Activated CD8-positive, alpha-beta memory T cell treated with anti-CD3 and anti-CD28 coated beads for 1 hour (primary cell): ENCODE measurements around the gene TMEM266.
"Not testable (repeated sequence)": the region's sequence is repeated elsewhere in the genome, so short reads cannot be mapped to it uniquely, and the experiment has no call there.

Source experiments
- DNase-seq, 2 donors: peaks; one replicate each; pipeline ENCODE4 v3.0.0-alpha.2; 2020; ENCODE audit warnings: low read depth in 1 of 2; ENCODE audit errors: extremely low read depth in 1 of 2

The TMEM266 gene, protein sequence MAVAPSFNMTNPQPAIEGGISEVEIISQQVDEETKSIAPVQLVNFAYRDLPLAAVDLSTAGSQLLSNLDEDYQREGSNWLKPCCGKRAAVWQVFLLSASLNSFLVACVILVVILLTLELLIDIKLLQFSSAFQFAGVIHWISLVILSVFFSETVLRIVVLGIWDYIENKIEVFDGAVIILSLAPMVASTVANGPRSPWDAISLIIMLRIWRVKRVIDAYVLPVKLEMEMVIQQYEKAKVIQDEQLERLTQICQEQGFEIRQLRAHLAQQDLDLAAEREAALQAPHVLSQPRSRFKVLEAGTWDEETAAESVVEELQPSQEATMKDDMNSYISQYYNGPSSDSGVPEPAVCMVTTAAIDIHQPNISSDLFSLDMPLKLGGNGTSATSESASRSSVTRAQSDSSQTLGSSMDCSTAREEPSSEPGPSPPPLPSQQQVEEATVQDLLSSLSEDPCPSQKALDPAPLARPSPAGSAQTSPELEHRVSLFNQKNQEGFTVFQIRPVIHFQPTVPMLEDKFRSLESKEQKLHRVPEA

DNA sequence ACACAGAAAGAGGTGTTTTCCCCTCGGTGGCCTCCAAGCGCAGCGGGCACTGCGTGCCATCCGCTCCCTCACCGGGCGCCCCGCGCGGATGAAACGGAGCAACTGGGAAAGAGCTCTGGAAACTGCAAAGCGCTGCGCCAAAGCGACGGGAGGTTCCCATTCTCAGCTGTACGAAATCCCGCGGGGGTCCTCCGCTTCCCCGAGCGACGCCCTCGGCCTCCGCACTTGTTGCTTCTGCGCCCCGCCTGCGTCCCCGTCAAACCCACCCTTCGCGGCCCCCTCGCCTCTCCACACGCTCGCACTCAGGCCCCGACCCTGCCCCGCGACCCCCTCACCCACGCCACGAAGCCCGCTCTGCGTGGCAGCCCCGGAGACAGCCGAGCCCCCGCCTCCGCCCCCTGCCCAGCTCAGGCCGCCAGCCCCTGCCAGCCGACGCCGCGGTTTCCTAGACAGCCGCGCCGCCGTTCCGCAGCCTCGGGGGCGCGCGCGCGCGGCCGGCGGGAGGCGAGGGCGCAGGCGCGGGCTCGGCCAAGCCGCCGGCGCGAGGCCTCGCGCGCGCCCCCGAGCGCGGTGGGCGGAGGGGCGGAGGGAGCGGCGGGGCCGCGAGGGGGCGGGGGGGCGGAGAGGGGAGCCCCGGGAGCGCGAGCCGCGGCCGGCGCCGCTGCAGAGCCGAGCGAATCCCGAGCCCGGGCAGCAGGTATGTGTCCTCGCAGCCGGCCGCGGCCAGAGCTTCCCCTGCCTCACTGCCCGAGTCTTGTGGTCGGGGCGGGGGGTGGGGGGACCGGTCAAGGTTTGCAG is at the start of gene TMEM266:
TSS of gene TMEM266 (plus strand) at position 666 of the 798 bp plus-strand sequence. CDS start 74,279 bp downstream, outside the sequence.
- DNase-seq: no peak

DNA sequence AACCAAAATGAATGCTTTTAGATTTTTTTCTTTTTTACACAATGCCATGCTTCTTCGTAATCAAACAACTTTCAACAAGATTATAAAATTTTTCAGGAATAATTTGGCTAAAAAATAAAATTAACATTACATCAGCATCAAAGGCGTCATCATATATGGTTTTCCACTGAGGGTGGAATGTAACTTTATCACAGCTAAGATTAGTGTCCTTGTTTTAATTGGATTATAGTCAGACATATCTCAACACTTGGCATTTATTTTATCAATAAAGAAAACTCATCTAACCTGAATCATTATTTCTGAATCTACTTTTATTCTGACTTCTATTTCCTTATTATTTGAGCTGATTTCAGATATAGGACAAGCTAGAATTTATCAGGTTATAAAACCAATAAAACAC is 49.2 kb upstream of the TMEM266 start:
- DNase-seq: no peak

DNA sequence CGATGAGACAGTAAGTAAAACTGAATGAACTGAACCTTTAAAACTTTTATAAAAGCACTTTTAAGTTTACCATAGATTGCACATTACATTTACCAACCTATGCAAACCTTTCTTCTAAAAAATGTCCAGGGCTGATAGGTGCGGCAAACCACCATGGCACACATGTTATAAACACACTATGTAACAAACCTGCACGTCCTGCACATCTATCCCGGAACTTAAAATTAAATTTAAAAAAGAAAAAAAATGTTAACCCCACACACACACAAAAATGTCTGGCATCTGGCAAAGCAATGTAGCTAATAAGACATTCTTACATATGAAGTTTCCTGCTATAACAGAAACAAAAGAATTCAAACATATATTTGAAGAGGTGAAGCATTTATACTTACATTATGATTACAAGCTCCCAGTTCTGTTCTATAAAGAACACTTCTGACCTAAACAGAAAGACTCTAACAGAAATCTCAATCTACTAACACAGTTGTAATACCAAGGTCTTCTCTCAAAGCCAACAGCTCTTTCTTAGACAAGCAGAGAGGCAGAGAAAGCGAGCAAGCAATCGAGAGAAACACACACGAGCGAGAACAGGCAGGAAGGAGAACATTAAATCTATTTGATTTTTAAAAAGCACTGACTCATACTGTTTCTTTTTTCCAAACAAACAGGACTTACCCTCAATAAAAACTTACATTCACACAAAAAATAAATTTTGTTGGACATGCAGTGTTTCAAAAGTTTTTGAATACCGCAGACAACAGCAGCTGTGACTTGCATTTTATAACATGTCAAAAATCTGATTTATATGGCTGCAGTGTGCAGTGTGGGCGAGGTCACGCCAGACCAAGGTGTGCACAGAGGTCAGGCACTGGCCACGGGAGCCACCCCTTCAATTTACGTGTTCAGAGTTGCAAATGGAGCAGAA is 47.9 kb upstream of the TMEM266 start, which contains the start of gene NRG4:
TSS of gene NRG4 (minus strand) at position 798 of the 925 bp plus-strand sequence. CDS start 1,194 bp downstream, outside the sequence.
- DNase-seq: no peak

DNA sequence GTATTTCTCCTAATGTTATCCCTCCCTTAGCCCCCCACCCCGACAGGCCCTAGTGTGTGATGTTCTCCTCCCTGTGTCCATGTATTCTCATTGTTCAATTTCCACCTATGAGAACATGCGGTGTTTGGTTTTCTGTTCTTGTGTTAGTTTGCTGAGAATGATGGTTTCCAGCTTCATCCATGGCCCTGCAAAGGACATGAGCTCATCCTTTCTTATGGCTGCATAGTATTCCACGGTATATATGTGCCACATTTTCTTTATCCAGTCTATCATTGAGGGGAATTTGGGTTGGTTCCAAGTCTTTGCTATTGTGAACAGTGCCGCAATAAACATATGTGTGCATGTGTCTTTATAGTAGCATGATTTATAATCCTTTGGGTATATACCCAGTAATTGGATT is 46.3 kb upstream of the TMEM266 start:
- DNase-seq: not testable (repeated sequence)

DNA sequence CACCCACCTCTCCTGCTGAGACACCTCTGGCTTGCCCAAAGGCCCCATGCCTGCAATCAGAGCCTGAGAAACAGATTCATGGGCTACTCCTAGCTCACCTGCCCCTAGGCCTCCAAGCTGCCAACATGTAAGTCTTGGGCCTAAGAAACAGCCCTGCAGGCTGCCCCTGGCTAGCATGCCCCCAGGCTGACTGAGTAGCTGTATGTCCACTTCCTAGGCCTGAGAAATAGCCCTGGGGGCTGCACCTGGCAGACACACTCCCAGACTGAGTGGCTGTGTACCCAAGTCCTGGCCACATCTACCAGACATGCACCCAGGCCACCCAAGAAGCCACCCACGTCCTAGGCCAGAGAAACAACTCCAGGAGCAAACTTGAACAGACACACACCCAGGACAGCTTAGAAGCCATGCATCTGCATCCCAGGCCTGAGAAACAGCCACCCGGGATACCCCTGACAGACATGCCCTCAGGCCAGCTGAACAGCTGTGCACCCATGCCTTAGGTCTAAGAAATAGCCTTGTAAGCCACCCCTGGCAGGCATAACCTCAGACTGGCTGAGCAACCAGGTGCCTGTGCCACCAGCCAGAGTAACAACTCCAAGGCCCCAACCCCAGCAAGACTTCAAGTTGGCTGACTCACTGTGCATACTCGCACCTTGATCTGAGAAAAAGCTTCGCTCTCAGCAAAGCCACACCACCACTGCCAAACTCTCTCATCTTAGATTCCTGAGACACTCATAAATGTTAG is 35.6 kb upstream of the TMEM266 start:
- DNase-seq: no peak

DNA sequence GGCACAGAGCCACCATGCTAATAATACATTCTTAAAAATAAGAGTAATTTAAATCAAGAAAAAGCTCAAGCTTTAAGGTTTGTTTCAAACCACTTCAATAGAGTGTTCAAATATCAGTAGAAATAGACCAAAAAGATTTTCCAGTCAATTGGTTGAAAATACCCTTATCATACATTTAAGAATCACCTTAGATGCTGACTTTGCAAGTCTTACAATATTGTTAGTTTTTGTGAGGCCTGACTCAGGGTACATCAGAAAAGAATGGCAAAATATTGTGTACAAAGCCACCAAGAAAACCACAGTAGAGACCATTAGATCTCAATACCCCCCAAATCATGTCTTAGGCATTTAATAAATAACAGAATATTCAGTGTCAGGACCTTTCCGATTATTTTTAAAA is 27.7 kb upstream of the TMEM266 start:
- DNase-seq: no peak

DNA sequence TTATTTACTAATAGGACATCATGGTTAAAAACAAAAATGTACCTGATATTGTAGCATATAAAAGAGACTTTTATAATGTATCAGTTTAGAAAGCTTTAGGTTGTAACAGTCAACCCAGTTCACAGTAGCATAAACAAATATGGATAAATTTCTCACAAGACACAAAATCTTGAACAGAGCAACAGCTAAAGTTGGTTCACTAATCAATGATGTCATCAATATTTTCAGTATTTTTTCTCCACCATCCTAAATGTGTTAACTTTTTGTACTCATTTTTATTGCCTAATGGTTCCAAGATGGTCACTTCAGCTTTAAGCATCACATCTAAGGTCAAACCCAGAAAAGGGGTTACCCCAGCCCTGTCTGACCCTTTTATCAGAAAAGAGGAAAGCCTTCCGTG is 26.3 kb upstream of the TMEM266 start:
- DNase-seq: no peak

DNA sequence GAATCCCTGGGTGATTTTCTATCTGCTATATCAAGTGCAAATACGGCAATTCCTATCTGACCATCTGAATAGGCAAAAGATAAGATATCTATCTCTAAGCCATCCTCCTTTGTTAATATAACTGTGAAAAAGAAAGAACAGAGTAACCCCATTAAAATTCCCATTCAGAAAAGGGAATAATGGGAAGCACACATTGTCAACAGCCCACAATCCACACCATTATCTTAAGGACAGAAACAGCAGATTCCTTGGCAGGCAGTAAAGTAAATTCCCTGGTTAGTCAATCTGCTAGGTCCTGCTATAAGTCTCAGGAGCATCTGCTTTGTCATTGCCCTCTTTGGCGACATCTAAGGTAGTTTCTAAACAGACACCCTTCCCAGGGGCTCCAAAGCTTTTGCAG is 25.7 kb upstream of the TMEM266 start:
- no peak for DNase-seq

DNA sequence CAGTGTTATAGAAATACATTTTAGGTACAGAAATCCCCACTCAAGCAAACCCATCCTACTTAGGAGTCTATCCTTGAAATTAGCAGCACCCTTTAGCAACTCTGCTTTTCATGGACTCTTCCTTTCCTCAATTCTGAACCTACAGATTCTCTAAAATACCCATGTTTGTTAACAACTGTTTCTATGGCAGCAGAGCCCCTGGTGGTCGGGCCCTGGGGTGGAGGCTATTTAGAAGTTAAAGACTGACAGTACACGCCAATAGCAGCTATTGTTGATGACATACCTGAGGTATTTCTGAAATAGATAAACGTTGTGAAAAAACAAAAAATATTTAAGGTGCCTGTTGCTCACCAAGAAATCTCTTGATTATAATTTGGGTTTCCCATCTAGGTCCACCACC is 24.2 kb upstream of the TMEM266 start:
- no peak for DNase-seq

DNA sequence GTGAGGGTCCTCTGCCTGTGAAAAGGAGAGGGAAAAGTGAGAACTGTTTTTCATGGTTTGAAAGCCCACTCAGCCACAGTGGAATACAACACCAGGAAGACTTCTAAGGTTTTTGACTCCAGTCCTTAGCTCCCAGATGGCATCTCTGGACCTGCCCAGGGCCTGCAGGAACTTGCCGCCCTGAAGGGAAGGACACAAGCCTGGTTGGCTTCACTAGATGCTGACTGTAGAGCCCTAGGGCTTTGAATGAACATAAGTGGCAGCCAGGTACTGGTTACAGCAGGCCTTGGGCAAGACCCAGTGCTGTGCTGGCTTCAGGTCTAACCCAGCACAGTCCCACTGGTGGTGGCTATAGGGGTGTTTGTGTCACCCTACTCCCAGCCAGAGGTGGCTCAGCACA is 21.3 kb upstream of the TMEM266 start:
- no peak for DNase-seq

DNA sequence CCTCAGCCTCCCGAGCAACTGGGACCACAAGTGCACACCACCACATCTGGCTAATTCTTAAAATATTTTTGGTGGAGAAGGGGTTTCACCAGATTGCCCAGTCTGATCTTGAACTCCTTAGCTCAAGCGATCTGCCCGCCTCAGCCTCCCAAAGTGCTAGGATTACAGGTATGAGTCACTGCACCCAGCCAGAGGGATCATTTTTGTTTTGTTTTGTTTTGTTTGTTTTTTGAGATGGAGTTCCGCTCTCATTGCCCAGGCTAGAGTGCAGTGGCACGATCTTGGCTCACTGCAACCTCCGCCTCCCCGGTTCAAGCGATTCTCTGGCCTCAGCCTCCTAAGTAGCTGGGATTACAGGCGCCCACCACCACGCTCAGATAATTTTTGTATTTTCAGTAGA is 5.6 kb upstream of the TMEM266 start:
- DNase-seq: not testable (repeated sequence)

DNA sequence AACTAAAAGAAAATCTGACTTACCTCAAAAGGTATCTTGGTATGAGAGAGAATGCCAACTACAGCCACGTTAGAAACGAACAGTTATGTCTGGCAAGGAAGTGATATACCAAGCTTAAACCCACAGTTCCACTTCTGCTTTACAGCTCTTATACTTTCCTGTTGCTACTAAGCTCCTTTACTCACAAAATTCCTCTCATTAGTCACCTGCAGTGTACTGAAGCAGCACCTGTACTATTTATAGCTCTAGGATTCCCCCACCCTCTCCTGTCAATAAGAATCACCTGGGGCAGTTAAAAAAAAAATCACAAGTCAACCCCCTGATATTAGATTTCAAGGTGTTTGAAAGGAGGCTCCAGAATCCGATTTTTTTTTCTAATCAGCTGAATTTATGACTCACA is 2.9 kb upstream of the TMEM266 start:
- no peak for DNase-seq

DNA sequence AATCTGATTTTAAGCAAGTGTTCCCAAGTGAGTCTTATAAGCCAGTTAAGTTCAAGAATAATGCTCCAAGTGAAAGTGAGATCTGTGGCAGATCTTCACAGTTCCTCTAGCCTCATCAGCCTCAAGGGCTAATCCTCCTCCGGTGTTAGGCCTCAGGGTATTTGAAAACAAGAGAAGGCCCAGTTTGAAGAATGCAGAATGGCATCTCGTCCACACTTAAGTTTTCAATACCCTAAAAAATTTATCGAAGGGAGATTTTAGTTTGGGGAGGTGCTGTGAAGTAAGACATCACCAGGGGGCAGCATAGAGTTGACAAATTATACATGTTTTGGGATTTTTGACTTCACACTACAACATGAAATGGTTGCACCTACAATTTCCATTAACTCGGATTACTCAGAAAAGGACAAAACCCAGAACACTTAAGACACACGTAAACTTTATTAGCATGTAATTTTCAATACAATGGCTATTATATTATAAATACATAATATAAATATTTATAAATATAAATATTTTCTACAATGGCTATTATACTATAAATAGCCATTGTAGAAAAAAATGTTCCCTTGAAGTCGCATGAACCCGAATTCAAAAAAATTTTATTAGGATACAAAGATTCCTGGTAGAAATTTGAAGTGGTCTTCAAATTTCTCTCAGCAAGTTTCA is 2.3 kb upstream of the TMEM266 start:
- DNase-seq: peak in 1 of 2 donors; percentile 7

DNA sequence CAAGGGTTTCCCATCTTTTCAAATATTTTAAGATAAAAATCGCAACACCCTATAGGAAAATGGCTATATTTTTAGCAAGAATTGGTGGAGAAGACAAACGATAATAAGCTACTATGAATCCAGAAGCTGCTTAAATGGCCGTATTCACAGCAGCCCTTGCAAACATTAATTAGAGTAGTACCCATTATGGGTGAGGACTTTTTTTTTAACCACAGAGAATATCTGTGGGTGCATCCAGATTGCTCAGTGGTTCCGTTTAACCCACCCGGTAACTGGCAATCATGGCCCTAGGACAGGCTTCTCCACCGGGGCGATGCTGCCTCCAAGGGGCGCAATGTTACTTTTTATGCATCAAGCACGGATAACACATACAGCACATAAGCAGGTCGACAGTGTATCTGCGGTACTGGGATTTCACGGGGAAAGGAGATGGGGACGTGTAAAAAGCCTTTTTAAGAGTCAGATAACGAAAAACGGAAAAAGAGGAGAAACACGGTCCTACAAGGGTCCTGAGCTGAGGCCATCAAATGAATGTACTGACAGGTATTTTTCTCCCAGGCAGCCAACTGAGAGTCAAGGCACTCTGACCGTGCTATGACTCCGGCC is 968 bp upstream of the TMEM266 start:
- DNase-seq: no peak

DNA sequence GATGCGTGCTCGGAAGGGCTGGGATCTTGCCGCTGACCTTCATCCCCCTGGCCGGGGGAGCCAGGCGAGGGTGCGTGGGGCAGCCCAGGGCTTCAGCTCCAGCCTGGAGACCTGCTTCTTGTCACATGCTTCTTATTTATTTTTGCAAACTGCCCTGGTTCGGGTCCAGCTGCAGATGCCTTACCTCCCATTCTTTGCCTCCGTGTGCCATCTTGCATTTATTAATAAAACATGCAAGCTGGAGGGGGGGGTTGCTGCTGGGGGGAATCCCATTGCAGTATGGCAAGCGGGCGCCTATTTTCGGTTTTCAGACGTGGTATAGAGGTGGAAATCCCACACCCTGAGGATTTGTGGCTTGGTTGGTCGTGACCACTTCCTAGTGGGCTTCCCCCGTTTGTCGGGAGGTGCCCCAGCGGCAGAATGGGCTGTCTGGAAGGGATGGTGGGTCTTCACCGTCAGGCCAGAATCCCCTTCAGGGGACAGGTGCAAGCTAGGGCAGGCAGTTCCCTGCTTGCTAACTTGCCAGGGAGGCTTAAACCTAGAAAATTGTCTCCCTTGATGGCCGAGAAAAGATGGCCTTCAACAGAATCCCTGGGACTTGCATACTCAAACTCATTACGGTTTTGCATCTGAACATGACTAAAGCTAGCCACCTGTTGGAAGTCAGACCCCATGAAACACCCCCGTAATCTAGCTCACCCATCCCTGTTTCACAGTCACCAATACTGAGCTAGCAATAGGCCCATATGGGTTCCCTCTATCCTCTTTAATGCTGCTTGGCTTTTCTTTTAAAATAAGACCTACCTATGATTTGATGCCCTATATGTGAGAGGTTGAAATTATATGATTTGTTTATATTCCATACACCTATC is 569 bp downstream of the TMEM266 start:
- no peak for DNase-seq

DNA sequence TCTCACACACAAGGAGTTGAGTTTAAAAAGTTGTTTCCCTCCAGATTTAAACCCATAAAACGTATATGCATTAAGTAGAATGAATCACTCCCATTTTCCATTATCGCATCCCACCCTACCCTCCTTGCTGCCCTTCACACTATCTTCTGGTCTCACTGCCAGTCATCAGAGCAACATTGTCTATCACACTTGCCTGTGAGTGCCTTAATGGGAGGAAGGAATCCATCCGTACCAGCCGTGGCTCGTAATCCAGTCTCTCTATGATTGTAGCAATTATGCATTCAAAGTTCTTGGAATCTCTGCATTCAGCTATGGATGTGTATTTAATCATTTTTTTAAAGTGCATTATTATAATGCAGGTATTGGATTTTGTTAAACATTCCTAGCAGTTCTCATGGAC is 1.9 kb downstream of the TMEM266 start:
- no peak for DNase-seq

DNA sequence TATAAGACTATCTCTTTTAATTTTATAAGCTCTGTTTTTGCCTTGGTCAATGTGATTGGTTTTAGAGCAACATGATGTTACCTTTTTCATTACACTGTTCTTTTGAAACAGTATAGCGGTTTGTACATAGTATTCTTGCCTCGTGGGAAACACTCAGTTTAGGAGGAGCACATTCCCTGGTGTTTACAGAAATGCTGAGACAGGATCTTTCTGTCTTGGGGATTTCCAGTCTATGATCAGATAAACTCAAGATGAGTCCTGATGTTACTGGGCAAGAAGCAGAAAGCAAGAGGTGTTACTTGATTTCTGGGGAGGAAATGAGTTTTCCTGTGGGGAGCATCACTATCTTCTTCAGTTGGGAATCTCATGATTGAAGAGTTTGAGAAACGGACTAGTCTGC is 2.5 kb downstream of the TMEM266 start:
- DNase-seq: no peak

DNA sequence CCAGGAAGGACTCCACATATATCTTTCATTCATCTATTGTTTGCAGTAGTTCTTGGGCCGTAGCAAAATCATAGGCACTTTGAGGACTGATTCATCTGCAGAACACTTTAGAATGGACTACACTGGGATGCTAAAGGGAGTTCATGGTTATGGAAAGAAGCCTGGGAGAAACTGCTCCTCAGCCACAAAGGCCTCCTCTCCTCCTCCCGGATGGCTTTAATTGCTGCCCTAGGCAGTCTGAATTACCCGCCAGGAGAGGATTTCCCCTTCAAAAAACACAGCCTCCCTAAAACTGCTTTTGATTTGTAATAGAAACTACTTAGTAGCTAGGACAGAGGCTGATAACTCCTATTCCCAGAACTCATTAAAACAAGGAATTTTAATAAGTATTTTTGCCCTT is 4.6 kb downstream of the TMEM266 start:
- no peak for DNase-seq
